Stimulated activated CD8-positive, alpha-beta memory T cell treated with anti-CD3 and anti-CD28 coated beads, Interleukin-4, amount 100 ng/mL, for 24 hours (primary cell): ENCODE measurements around the gene E2F3.
A peak's percentile ranks its signal among the peaks of the same experiment; 100 is the strongest.

Experiments used
- DNase-seq: peaks from one replicate; pipeline ENCODE4 v3.0.0-alpha.2; 2020; ENCODE audit warnings: low read depth

Gene E2F3

GRCh38 chr6:20402342-20403069, 827 bp downstream of the E2F3 start:
- DNase-seq: peak; percentile 37

- peak; percentile 88 for DNase-seq
These were observed 1.5 kb downstream of the E2F3 start for GRCh38 chr6:20403070-20403765.

GRCh38 chr6:20403766-20404640, 2.3 kb downstream of the E2F3 start:
- peak; percentile 74 for DNase-seq

- DNase-seq: peak; percentile 46
These were observed 3.0 kb downstream of the E2F3 start for GRCh38 chr6:20404641-20405032.

- no peak for DNase-seq
These were observed 7.2 kb downstream of the E2F3 start for GRCh38 chr6:20408851-20409250.

GRCh38 chr6:20409427-20409971, 7.8 kb downstream of the E2F3 start:
- DNase-seq: no peak

GRCh38 chr6:20411544-20411943, 9.9 kb downstream of the E2F3 start:
- DNase-seq: no peak

GRCh38 chr6:20411953-20412681, 10.4 kb downstream of the E2F3 start:
- no peak for DNase-seq

- DNase-seq: no peak
These were observed 11.0 kb downstream of the E2F3 start for GRCh38 chr6:20412682-20413073.

- DNase-seq: no peak
These were observed 12.1 kb downstream of the E2F3 start for GRCh38 chr6:20413826-20414225.

- DNase-seq: no peak
These were observed 13.0 kb downstream of the E2F3 start for GRCh38 chr6:20414711-20415110.

- DNase-seq: no peak
These were observed 13.6 kb downstream of the E2F3 start for GRCh38 chr6:20415304-20415703.

- no peak for DNase-seq
These were observed 14.2 kb downstream of the E2F3 start for GRCh38 chr6:20415712-20416454.

- no peak for DNase-seq
These were observed 15.1 kb downstream of the E2F3 start for GRCh38 chr6:20416567-20417345.

GRCh38 chr6:20417819-20418218, 16.1 kb downstream of the E2F3 start:
- no peak for DNase-seq

- no peak for DNase-seq
These were observed 24.8 kb downstream of the E2F3 start for GRCh38 chr6:20426177-20427082.

GRCh38 chr6:20427856-20428255, 26.2 kb downstream of the E2F3 start:
- no peak for DNase-seq

- no peak for DNase-seq
These were observed 31.0 kb downstream of the E2F3 start for GRCh38 chr6:20432692-20433091.

GRCh38 chr6:20433321-20433720, 31.6 kb downstream of the E2F3 start:
- no peak for DNase-seq
